A549 (cell line): ENCODE data around the gene TMEM52B.

ENCODE experiments used
- CTCF ChIP-seq: fragments of >200 bp; sonication (Bioruptor Twin); formaldehyde crosslinking; IDR thresholded peaks from 3 replicates; pipeline ENCODE4 v1.5.1; 2016
- KDM1A ChIP-seq: fragments of 200-600 bp; sonication (generic); IDR thresholded peaks from 2 replicates; pipeline ENCODE4 v1.6.1; 2016; ENCODE audit warnings: low read depth, mild to moderate bottlenecking
- KDM5A ChIP-seq: fragments of 200-600 bp; sonication (generic); IDR thresholded peaks from 2 replicates; pipeline ENCODE4 v1.6.1; 2016; ENCODE audit warnings: antibody characterized with exemption, mild to moderate bottlenecking
- NR3C1 ChIP-seq: fragments of >200 bp; sonication (Bioruptor Twin); formaldehyde crosslinking; IDR thresholded peaks from 3 replicates; pipeline ENCODE4 v1.6.1; 2017
- POLR2A ChIP-seq: IDR thresholded peaks from 2 replicates; pipeline ENCODE4 v1.6.1; 2012; ENCODE audit warnings: mild to moderate bottlenecking, low read length
- POLR2AphosphoS2 ChIP-seq: conservative IDR thresholded peaks from 2 replicates; pipeline ENCODE4 v1.6.1; 2012; ENCODE audit warnings: low read length, improper control_type of control experiment, inconsistent platforms
- SMC3 ChIP-seq: fragments of >200 bp; sonication (Bioruptor Twin); formaldehyde crosslinking; IDR thresholded peaks from 3 replicates; pipeline ENCODE4 v1.6.1; 2018; ENCODE audit warnings: inconsistent platforms
- SREBF2 ChIP-seq: fragments of 450-650 bp; IDR thresholded peaks from 2 replicates; pipeline ENCODE4 v1.6.1; 2014; ENCODE audit warnings: mild to moderate bottlenecking, moderate library complexity

- TF ChIP-seq SMC3 (no peak), POLR2AphosphoS2 (no peak), NR3C1 (no peak), CTCF (no peak), KDM1A (no peak), POLR2A (no peak), KDM5A (no peak), SREBF2 (no peak)
These were observed 2.8 kb upstream of the TMEM52B start for GRCh38 chr12:10175846-10176636.
